ENCODE results near the gene PTGER2.

Gene PTGER2

GRCh38 chr14:52352061-52352491, 38.0 kb downstream of the PTGER2 start:
- H3K27ac ChIP-seq (ENCODE audit: low read depth, low read length) = peak overlapping the region; percentile 66
- H2AFZ ChIP-seq (ENCODE audit: low read length, unreplicated experiment) = peak overlapping the region; percentile 72

GRCh38 chr14:52352569-52352968, 38.5 kb downstream of the PTGER2 start:
- H3K79me2 ChIP-seq (ENCODE audit: control insufficient read depth, insufficient read depth, low read length, unreplicated experiment) = no peaks in the 10 kb centered on the region
- H2AFZ ChIP-seq (ENCODE audit: low read length, unreplicated experiment) = no peak overlapping the region
- H3K4me3 ChIP-seq (ENCODE audit: low read depth, low read length) = no peak overlapping the region
- H3K4me1 ChIP-seq (ENCODE audit: control insufficient read depth, insufficient read depth, low read length, unreplicated experiment) = peaks cover 73% of the 10 kb centered on the region
- peak overlapping the region; percentile 66; the same call in 1 of the 2 replicates for H3K27ac ChIP-seq (ENCODE audit: low read depth, low read length)
- no peaks in the 10 kb centered on the region for H3K36me3 ChIP-seq (ENCODE audit: insufficient read depth, low read length)
- H3K27me3 ChIP-seq (ENCODE audit: insufficient read depth, low read length) = no peaks in the 10 kb centered on the region

More at GRCh38 chr14:52352061-52352491, 38.0 kb downstream of the PTGER2 start:
- H3K79me2 ChIP-seq (ENCODE audit: control insufficient read depth, insufficient read depth, low read length, unreplicated experiment) = no peaks in the 10 kb centered on the region
- H3K4me1 ChIP-seq (ENCODE audit: control insufficient read depth, insufficient read depth, low read length, unreplicated experiment) = peaks cover 73% of the 10 kb centered on the region
- no peaks in the 10 kb centered on the region for H3K27me3 ChIP-seq (ENCODE audit: insufficient read depth, low read length)
- no peaks in the 10 kb centered on the region for H3K36me3 ChIP-seq (ENCODE audit: insufficient read depth, low read length)
- H3K4me3 ChIP-seq (ENCODE audit: low read depth, low read length) = no peak overlapping the region

- H3K4me3 ChIP-seq (ENCODE audit: low read depth, low read length) = 0 out of 2 replicates have a peak overlapping the region, but pooled peaks have one; percentile 66
- no peaks in the 10 kb centered on the region for H3K79me2 ChIP-seq (ENCODE audit: control insufficient read depth, insufficient read depth, low read length, unreplicated experiment)
- no peak overlapping the region for H2AFZ ChIP-seq (ENCODE audit: low read length, unreplicated experiment)
- no peaks in the 10 kb centered on the region for H3K27me3 ChIP-seq (ENCODE audit: insufficient read depth, low read length)
- H3K27ac ChIP-seq (ENCODE audit: low read depth, low read length) = peak overlapping the region; percentile 99
- H3K36me3 ChIP-seq (ENCODE audit: insufficient read depth, low read length) = no peaks in the 10 kb centered on the region
- H3K4me1 ChIP-seq (ENCODE audit: control insufficient read depth, insufficient read depth, low read length, unreplicated experiment) = peaks cover 61% of the 10 kb centered on the region
These were observed 40.1 kb downstream of the PTGER2 start for GRCh38 chr14:52354242-52354641.

GRCh38 chr14:52355016-52355431, 40.9 kb downstream of the PTGER2 start:
- Histone ChIP-seq H3K4me1 (ENCODE audit: control insufficient read depth, insufficient read depth, low read length, unreplicated experiment) (peaks cover 55% of the 10 kb centered on the region), H3K4me3 (ENCODE audit: low read depth, low read length) (peak overlapping the region; percentile 66), H3K79me2 (ENCODE audit: control insufficient read depth, insufficient read depth, low read length, unreplicated experiment) (no peaks in the 10 kb centered on the region), H2AFZ (ENCODE audit: low read length, unreplicated experiment) (peak overlapping the region; percentile 95), H3K36me3 (ENCODE audit: insufficient read depth, low read length) (no peaks in the 10 kb centered on the region), H3K27ac (ENCODE audit: low read depth, low read length) (peak overlapping the region; percentile 99), H3K27me3 (ENCODE audit: insufficient read depth, low read length) (no peaks in the 10 kb centered on the region)

GRCh38 chr14:52355526-52355925, 41.4 kb downstream of the PTGER2 start:
- peak overlapping the region; percentile 95 for H2AFZ ChIP-seq (ENCODE audit: low read length, unreplicated experiment)

GRCh38 chr14:52356025-52356424, 41.9 kb downstream of the PTGER2 start:
- Histone ChIP-seq H2AFZ (ENCODE audit: low read length, unreplicated experiment) (no peak overlapping the region), H3K27me3 (ENCODE audit: insufficient read depth, low read length) (no peaks in the 10 kb centered on the region), H3K79me2 (ENCODE audit: control insufficient read depth, insufficient read depth, low read length, unreplicated experiment) (no peaks in the 10 kb centered on the region), H3K36me3 (ENCODE audit: insufficient read depth, low read length) (no peaks in the 10 kb centered on the region), H3K27ac (ENCODE audit: low read depth, low read length) (peak overlapping the region; percentile 99), H3K4me1 (ENCODE audit: control insufficient read depth, insufficient read depth, low read length, unreplicated experiment) (peaks cover 52% of the 10 kb centered on the region), H3K4me3 (ENCODE audit: low read depth, low read length) (peak overlapping the region; percentile 66)

More at GRCh38 chr14:52355526-52355925, 41.4 kb downstream of the PTGER2 start:
- Histone ChIP-seq H3K36me3 (ENCODE audit: insufficient read depth, low read length) (no peaks in the 10 kb centered on the region), H3K27ac (ENCODE audit: low read depth, low read length) (peak overlapping the region; percentile 99), H3K4me1 (ENCODE audit: control insufficient read depth, insufficient read depth, low read length, unreplicated experiment) (peaks cover 52% of the 10 kb centered on the region), H3K27me3 (ENCODE audit: insufficient read depth, low read length) (no peaks in the 10 kb centered on the region), H3K79me2 (ENCODE audit: control insufficient read depth, insufficient read depth, low read length, unreplicated experiment) (no peaks in the 10 kb centered on the region), H3K4me3 (ENCODE audit: low read depth, low read length) (peak overlapping the region; percentile 66)

- no peaks in the 10 kb centered on the region for H3K79me2 ChIP-seq (ENCODE audit: control insufficient read depth, insufficient read depth, low read length, unreplicated experiment)
- no peaks in the 10 kb centered on the region for H3K36me3 ChIP-seq (ENCODE audit: insufficient read depth, low read length)
- H3K4me3 ChIP-seq (ENCODE audit: low read depth, low read length) = no peak overlapping the region
- H3K4me1 ChIP-seq (ENCODE audit: control insufficient read depth, insufficient read depth, low read length, unreplicated experiment) = peaks cover 17% of the 10 kb centered on the region
- no peaks in the 10 kb centered on the region for H3K27me3 ChIP-seq (ENCODE audit: insufficient read depth, low read length)
- peak overlapping the region; percentile 66 for H2AFZ ChIP-seq (ENCODE audit: low read length, unreplicated experiment)
- H3K27ac ChIP-seq (ENCODE audit: low read depth, low read length) = no peak overlapping the region
These were observed 46.7 kb downstream of the PTGER2 start for GRCh38 chr14:52360831-52361230.

- no peak overlapping the region for H2AFZ ChIP-seq (ENCODE audit: low read length, unreplicated experiment)
- peaks cover 6% of the 10 kb centered on the region for H3K4me1 ChIP-seq (ENCODE audit: control insufficient read depth, insufficient read depth, low read length, unreplicated experiment)
- no peak overlapping the region for H3K4me3 ChIP-seq (ENCODE audit: low read depth, low read length)
- no peaks in the 10 kb centered on the region for H3K79me2 ChIP-seq (ENCODE audit: control insufficient read depth, insufficient read depth, low read length, unreplicated experiment)
- H3K36me3 ChIP-seq (ENCODE audit: insufficient read depth, low read length) = no peaks in the 10 kb centered on the region
- H3K27me3 ChIP-seq (ENCODE audit: insufficient read depth, low read length) = no peaks in the 10 kb centered on the region
- H3K27ac ChIP-seq (ENCODE audit: low read depth, low read length) = no peak overlapping the region
These were observed 49.1 kb downstream of the PTGER2 start for GRCh38 chr14:52363041-52363704.

GRCh38 chr14:52363961-52364360, 49.8 kb downstream of the PTGER2 start:
- H3K27me3 ChIP-seq (ENCODE audit: insufficient read depth, low read length) = no peaks in the 10 kb centered on the region
- no peak overlapping the region for H3K27ac ChIP-seq (ENCODE audit: low read depth, low read length)
- H3K79me2 ChIP-seq (ENCODE audit: control insufficient read depth, insufficient read depth, low read length, unreplicated experiment) = no peaks in the 10 kb centered on the region
- peaks cover 11% of the 10 kb centered on the region for H3K4me1 ChIP-seq (ENCODE audit: control insufficient read depth, insufficient read depth, low read length, unreplicated experiment)
- H3K36me3 ChIP-seq (ENCODE audit: insufficient read depth, low read length) = no peaks in the 10 kb centered on the region
- no peak overlapping the region for H3K4me3 ChIP-seq (ENCODE audit: low read depth, low read length)
- no peak overlapping the region for H2AFZ ChIP-seq (ENCODE audit: low read length, unreplicated experiment)

GRCh38 chr14:52365071-52365470, 51.0 kb downstream of the PTGER2 start:
- Histone ChIP-seq H3K4me3 (ENCODE audit: low read depth, low read length) (no peak overlapping the region), H3K27ac (ENCODE audit: low read depth, low read length) (no peak overlapping the region), H2AFZ (ENCODE audit: low read length, unreplicated experiment) (no peak overlapping the region), H3K36me3 (ENCODE audit: insufficient read depth, low read length) (no peaks in the 10 kb centered on the region), H3K4me1 (ENCODE audit: control insufficient read depth, insufficient read depth, low read length, unreplicated experiment) (peaks cover 22% of the 10 kb centered on the region), H3K27me3 (ENCODE audit: insufficient read depth, low read length) (no peaks in the 10 kb centered on the region), H3K79me2 (ENCODE audit: control insufficient read depth, insufficient read depth, low read length, unreplicated experiment) (no peaks in the 10 kb centered on the region)

GRCh38 chr14:52366796-52367315, 52.7 kb downstream of the PTGER2 start:
- Histone ChIP-seq H3K36me3 (ENCODE audit: insufficient read depth, low read length) (no peaks in the 10 kb centered on the region), H3K79me2 (ENCODE audit: control insufficient read depth, insufficient read depth, low read length, unreplicated experiment) (no peaks in the 10 kb centered on the region), H3K27ac (ENCODE audit: low read depth, low read length) (no peak overlapping the region), H2AFZ (ENCODE audit: low read length, unreplicated experiment) (no peak overlapping the region), H3K27me3 (ENCODE audit: insufficient read depth, low read length) (no peaks in the 10 kb centered on the region), H3K4me1 (ENCODE audit: control insufficient read depth, insufficient read depth, low read length, unreplicated experiment) (peaks cover 19% of the 10 kb centered on the region), H3K4me3 (ENCODE audit: low read depth, low read length) (no peak overlapping the region)

All from ACC112 (cell line).